WERI-Rb-1 (cell line): ENCODE data around the gene DPM2.

Experiments used
- DNase-seq: peaks from one replicate; pipeline ENCODE4 v3.0.0-alpha.2; 2020
- H3K27ac ChIP-seq: fragments of 250-450 bp; sonication (Bioruptor Pico); 2 replicates; pipeline ENCODE4 v1.5.1; 2020; ENCODE audit warnings: mild to moderate bottlenecking, moderate library complexity
- H3K27me3 ChIP-seq: fragments of 250-450 bp; sonication (Bioruptor Pico); 2 replicates; pipeline ENCODE4 v1.5.1; 2021; ENCODE audit warnings: mild to moderate bottlenecking, low read depth, moderate library complexity; ENCODE audit not compliant: insufficient read depth, severe bottlenecking
- H3K36me3 ChIP-seq: fragments of 250-450 bp; sonication (Bioruptor Pico); 2 replicates; pipeline ENCODE4 v1.5.1; 2020; ENCODE audit warnings: mild to moderate bottlenecking, moderate library complexity
- H3K4me3 ChIP-seq: 2 replicates; pipeline ENCODE4 v1.5.1; 2011; ENCODE audit warnings: low read depth, mild to moderate bottlenecking, control low read depth, low read length
- H3K9me3 ChIP-seq: fragments of 250-450 bp; sonication (Bioruptor Pico); 2 replicates; pipeline ENCODE4 v1.5.1; 2021; ENCODE audit warnings: mild to moderate bottlenecking, moderate library complexity; ENCODE audit not compliant: severe bottlenecking
- TF ChIP-seq, protein P1 (sequence below): IDR thresholded peaks from 2 replicates; pipeline ENCODE4 v1.5.1; 2011; ENCODE audit warnings: low read depth, mild to moderate bottlenecking, control low read depth, inconsistent platforms, low read length

DPM2 gene

DNA sequence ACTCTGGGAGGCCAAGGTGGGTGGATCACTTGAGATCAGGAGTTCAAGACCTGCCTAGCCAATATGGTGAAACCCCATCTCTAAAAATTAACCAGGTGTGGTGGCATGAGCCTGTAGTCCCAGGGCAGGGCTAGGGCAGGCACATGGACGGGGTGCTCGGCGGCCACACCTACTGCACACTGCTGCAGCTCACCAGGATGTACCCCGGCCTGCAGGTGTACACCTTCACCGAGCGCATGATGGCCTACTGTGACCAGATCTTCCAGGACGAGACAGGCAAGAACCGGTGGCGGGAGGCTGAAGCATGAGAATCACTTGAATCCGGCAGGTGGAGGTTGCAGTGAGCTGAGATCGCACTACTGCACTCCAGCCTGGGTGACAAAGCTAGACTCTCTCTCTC is 24.0 kb downstream of the DPM2 start:
- H3K36me3 ChIP-seq, result peaks cover 27% of the 10 kb centered on the region
- no peaks in the 10 kb centered on the region for H3K27me3 ChIP-seq
- no peak overlapping the region for H3K27ac ChIP-seq
- no peaks in the 10 kb centered on the region for H3K9me3 ChIP-seq
- DNase-seq, result no peak
- no peak overlapping the region for H3K4me3 ChIP-seq
- TF ChIP-seq, protein P1, sequence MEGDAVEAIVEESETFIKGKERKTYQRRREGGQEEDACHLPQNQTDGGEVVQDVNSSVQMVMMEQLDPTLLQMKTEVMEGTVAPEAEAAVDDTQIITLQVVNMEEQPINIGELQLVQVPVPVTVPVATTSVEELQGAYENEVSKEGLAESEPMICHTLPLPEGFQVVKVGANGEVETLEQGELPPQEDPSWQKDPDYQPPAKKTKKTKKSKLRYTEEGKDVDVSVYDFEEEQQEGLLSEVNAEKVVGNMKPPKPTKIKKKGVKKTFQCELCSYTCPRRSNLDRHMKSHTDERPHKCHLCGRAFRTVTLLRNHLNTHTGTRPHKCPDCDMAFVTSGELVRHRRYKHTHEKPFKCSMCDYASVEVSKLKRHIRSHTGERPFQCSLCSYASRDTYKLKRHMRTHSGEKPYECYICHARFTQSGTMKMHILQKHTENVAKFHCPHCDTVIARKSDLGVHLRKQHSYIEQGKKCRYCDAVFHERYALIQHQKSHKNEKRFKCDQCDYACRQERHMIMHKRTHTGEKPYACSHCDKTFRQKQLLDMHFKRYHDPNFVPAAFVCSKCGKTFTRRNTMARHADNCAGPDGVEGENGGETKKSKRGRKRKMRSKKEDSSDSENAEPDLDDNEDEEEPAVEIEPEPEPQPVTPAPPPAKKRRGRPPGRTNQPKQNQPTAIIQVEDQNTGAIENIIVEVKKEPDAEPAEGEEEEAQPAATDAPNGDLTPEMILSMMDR, result no peak

DNA sequence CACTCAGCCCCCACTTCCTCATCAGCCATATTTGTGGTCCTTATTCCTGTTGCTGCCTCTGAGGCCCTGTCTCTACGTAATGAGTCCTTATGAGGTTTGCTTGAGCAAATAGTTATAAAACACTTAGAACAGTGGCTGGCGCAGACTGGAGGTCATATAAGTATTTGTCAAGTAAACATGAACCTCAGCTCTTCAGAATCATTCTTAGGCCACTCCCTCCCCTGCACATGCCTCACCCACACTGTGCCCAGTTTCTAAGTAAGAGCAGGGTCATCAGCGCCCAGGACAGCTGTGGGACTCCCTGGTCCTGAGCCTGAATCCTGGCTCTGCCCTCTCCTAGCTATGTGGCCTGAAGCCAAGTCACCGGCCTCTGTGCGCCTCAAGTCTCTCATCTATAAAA is 24.8 kb downstream of the DPM2 start:
- Histone ChIP-seq H3K4me3 (no peak overlapping the region), H3K36me3 (peaks cover 28% of the 10 kb centered on the region), H3K9me3 (no peaks in the 10 kb centered on the region), H3K27ac (no peak overlapping the region), H3K27me3 (no peaks in the 10 kb centered on the region)
- TF ChIP-seq, protein P1, result no peak
- DNase-seq, result no peak

DNA sequence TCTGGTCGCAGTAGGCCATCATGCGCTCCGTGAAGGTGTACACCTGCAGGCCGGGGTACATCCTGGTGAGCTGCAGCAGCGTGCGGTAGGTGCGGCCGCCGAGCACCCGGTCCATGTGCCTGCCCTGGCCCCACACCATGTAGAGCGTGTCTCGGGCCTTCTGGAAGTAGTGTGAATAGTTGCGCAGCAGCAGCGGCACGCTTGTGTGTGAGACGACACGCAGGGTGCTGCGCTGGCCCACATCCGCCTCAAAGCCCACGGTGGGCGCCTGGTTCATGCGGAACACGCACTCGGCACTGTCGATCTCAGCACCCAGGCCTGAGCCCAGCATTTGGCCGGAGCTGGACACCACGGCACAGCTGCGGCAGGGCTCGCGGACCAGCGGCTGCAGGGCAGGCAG is 25.4 kb downstream of the DPM2 start:
- Histone ChIP-seq H3K9me3 (no peaks in the 10 kb centered on the region), H3K4me3 (no peak overlapping the region), H3K36me3 (peaks cover 28% of the 10 kb centered on the region), H3K27ac (no peak overlapping the region), H3K27me3 (no peaks in the 10 kb centered on the region)
- no peak for DNase-seq
- TF ChIP-seq, protein P1, result no peak

DNA sequence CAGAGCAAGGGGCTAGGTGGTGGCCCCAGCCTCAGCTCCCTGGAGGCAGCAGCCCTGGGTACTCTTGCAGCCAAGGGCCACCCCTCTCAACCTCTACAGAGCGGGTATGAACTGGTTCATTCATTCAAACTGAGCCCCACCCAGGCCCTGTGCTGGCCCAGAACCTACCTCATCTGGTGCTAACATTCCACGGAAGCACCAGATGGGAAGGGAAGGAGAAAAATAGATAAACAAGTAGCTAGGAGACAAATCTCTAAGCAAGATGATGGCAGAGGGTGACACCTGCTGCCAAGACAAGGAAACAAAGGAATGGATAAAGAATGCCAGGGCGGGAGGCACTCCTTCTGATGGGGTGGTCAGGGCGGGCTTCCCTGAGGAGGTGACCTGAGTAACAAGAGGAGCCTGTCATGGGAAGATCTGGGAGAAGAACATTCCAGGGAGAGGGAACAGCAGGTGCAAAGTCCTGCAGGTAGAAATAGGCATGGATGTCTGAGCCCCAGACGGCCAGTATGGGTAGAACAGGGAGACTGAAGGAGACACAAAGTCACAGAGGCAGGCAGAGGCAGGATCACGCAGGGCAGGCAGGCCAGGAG is 26.9 kb downstream of the DPM2 start:
- Histone ChIP-seq H3K27ac (peak overlapping the region; percentile 48), H3K4me3 (no peak overlapping the region), H3K27me3 (no peaks in the 10 kb centered on the region), H3K36me3 (peaks cover 28% of the 10 kb centered on the region), H3K9me3 (no peaks in the 10 kb centered on the region)
- TF ChIP-seq, protein P1, result peak; percentile 57; the same call in 1 of the 2 replicates
- DNase-seq, result peak; percentile 67

DNA sequence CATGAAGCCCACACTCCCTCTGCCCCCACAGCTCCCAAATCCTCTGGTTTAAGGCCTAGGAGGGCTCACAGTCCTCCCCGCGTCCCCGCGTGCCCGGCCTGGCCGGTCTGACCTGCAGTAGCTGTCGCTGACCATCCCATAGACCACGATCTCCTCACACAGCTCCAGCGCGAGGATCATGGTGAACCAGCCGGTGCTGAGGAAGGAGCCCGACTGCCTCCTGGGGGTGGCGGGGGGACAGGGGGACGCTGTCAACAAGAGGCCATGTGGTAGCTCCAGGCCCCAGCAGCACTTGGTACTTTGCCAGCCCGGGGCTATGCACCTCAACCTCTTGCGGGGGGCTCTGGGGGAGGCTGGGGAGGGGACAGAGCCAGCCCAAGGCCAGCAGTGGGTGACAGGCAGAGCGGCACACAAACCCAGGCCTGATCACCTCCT is 27.8 kb downstream of the DPM2 start:
- Histone ChIP-seq H3K27me3 (no peaks in the 10 kb centered on the region), H3K4me3 (no peak overlapping the region), H3K27ac (peak overlapping the region; percentile 48), H3K9me3 (no peaks in the 10 kb centered on the region), H3K36me3 (peaks cover 28% of the 10 kb centered on the region)
- DNase-seq, result no peak
- TF ChIP-seq, protein P1, result no peak

DNA sequence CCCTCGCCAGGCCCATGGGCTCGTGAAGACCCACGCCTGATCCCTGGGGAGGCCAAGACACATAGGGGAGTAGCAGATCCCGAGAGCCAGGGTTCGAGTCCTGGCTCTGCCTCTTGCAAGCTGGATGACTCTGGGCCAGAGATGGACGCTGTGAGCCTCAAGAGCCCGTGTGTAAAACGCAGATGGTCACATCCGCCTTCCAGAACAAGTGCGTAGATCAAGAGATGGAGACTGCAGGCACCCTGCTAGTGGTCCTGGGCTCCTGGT is 29.1 kb downstream of the DPM2 start:
- no peak overlapping the region for H3K4me3 ChIP-seq
- TF ChIP-seq, protein P1, result no peak
- H3K36me3 ChIP-seq, result peaks cover 25% of the 10 kb centered on the region
- no peak for DNase-seq
- no peaks in the 10 kb centered on the region for H3K9me3 ChIP-seq
- no peak overlapping the region for H3K27ac ChIP-seq
- H3K27me3 ChIP-seq, result no peaks in the 10 kb centered on the region
